A673 (cell line): ENCODE data around the gene PARD3.

ENCODE experiments used
- CTCF ChIP-seq: fragments of 300-800, 200-600 bp; sonication (generic); conservative IDR thresholded peaks from 2 replicates; pipeline ENCODE4 v1.5.1; 2017; ENCODE audit warnings: low read depth, mild to moderate bottlenecking, antibody characterized with exemption, low read length, moderate library complexity, mixed read lengths
- EZH2 ChIP-seq: fragments of 200-600 bp; sonication (generic); IDR thresholded peaks from 2 replicates; pipeline ENCODE4 v1.6.1; 2017; ENCODE audit warnings: borderline replicate concordance, low read depth, mild to moderate bottlenecking, mixed read lengths, antibody characterized with exemption, low read length; ENCODE audit not compliant: poor library complexity, severe bottlenecking

- TF ChIP-seq CTCF (no peak), EZH2 (no peak)
Observed at GRCh38 chr10:34188221-34188620, 626.9 kb downstream of the PARD3 start.
